GM12865 (cell line): ENCODE data around the gene C8A.

Experiments used
- DNase-seq: peaks from one replicate; pipeline ENCODE4 v3.0.0; 2010; ENCODE audit warnings: low read depth
- H3K4me3 ChIP-seq: 2 replicates; pipeline ENCODE4 v1.5.1; 2011; ENCODE audit warnings: mild to moderate bottlenecking, low read depth, low read length, control low read depth
- TF ChIP-seq, protein P1 (sequence below): IDR thresholded peaks from 2 replicates; pipeline ENCODE4 v1.5.1; 2011; ENCODE audit warnings: low read length, control low read depth, low read depth, inconsistent platforms; ENCODE audit not compliant: insufficient read depth; ENCODE audit errors: missing control alignments

The C8A gene

DNA sequence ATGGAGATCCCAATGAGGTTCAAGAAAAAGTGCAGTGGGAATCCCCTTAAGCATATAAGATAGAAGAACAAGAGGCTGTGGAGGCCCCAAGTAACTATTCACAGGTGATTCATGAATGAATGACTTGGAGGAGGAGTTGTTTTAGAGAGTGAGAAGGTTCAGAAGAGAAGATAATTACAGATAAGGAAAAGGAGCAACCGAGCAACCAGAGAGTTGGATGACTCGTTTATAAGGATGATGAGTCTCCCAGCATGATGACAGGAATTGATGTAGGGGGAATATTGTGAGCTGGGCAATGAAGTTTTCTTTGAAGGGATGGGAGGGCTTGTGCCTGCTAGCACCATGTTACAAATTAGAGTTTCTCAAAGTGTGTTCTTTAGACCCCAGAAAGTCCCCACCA lies 9.8 kb downstream of the C8A start:
- no peak overlapping the region for H3K4me3 ChIP-seq
- TF ChIP-seq, protein P1, sequence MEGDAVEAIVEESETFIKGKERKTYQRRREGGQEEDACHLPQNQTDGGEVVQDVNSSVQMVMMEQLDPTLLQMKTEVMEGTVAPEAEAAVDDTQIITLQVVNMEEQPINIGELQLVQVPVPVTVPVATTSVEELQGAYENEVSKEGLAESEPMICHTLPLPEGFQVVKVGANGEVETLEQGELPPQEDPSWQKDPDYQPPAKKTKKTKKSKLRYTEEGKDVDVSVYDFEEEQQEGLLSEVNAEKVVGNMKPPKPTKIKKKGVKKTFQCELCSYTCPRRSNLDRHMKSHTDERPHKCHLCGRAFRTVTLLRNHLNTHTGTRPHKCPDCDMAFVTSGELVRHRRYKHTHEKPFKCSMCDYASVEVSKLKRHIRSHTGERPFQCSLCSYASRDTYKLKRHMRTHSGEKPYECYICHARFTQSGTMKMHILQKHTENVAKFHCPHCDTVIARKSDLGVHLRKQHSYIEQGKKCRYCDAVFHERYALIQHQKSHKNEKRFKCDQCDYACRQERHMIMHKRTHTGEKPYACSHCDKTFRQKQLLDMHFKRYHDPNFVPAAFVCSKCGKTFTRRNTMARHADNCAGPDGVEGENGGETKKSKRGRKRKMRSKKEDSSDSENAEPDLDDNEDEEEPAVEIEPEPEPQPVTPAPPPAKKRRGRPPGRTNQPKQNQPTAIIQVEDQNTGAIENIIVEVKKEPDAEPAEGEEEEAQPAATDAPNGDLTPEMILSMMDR, result no peak
- DNase-seq, result no peak

DNA sequence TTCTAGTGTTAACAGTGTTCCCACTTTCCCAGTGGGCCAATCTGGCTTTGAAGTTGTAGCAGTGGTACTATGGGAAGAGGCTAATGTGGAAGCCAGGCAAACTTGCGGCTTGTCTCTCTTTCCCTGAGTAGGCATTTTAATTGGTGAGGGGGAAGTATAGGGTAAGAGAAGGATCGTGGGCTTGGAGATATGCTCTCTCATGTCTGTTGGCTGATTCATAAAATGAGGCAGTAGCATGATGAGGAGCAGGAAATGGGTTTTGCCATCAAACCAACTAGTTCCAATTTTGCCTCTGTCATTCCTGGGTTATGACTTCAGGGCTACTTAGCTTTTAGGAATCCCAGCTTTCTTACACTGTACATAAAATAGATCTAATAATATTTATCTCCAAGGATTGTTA lies 12.1 kb downstream of the C8A start:
- no peak overlapping the region for H3K4me3 ChIP-seq
- TF ChIP-seq, protein P1, result no peak
- no peak for DNase-seq

DNA sequence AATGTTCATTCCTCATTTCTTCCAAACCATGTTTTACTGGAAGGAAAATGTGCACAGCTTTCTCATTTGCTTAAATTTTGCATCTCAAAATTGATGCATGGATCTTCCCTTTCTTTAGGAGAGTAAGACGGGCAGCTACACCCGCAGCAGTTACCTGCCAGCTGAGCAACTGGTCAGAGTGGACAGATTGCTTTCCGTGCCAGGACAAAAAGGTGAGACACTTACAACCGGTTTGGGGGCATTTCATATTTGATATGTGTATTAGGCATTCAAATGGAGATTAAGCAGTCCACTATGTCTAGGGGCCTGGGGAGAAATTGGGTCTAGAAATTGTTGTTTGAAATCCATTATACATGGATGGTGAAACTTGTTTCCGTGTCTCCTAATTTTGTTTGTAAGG lies 12.9 kb downstream of the C8A start:
- no peak overlapping the region for H3K4me3 ChIP-seq
- no peak for DNase-seq
- TF ChIP-seq, protein P1, result no peak

DNA sequence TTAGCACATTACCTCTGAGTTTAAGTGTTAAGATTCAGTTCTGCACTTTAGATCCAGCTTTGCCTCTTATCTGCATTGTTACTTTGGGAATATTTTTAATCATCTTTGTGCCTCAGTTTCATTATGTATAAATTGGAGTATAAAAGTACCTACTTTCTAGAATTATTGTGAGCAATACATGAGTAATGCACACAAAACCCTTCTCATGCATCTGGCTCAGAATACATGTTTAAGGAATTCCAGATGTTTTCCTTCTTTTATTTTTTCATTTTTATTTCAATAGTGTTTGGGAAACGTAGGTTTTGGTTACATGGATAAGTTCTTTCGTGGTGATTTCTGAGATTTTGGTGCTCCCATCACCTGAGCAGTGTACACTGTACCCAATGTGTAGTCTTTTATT lies 14.2 kb downstream of the C8A start:
- DNase-seq, result no peak
- no peak overlapping the region for H3K4me3 ChIP-seq
- TF ChIP-seq, protein P1, result no peak

GRCh38 chr1:56872597-56872996 lies 18.0 kb downstream of the C8A start:
- TF ChIP-seq, protein P1, result no peak
- DNase-seq, result no peak
- H3K4me3 ChIP-seq, result no peak overlapping the region

DNA sequence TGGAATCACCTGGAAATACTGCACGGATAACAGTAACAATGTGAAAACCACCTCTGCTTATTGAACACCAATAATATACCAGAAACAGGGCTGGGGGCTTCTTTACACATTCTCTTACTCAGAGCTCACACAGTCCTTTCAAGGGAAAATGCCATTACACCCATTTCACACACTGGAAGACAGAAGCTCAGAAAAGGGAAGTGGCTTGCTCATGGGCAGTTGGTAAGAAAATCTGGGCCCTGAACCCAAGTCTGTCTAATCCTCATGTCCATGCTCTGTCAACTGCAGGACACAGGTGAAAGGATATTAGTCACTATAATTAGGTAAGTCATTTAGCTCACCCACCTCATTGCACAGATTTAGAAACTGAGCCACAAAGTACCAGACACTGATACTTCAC lies 18.6 kb downstream of the C8A start:
- TF ChIP-seq, protein P1, result no peak
- no peak overlapping the region for H3K4me3 ChIP-seq
- DNase-seq, result no peak

- TF ChIP-seq, protein P1, result no peak
Measured at GRCh38 chr1:56874689-56875088, 20.1 kb downstream of the C8A start.

More at GRCh38 chr1:56874689-56875088, 20.1 kb downstream of the C8A start:
- no peak for DNase-seq
- no peak overlapping the region for H3K4me3 ChIP-seq
